Ovary (tissue), 3 donors: Measurements from ENCODE around the gene ATP7B.

Source experiments
- EP300 ChIP-seq: sonication (generic); formaldehyde crosslinking; IDR thresholded peaks from one replicate; pipeline ENCODE4 v1.6.1; 2017; ENCODE audit warnings: antibody characterized with exemption
- POLR2A ChIP-seq: fragments of 450-650 bp; IDR thresholded peaks from one replicate; pipeline ENCODE4 v1.6.1; 2017; ENCODE audit warnings: antibody characterized with exemption, mild to moderate bottlenecking, moderate library complexity
- TF ChIP-seq, protein P1 (sequence below), 3 donors: fragments of 450-650 bp in 2 of 3; fragments of 200-600 bp in 1 of 3; IDR thresholded peaks; one replicate each; pipeline versions ENCODE4 v1.5.1 to v1.8.0; 2016 to 2022; ENCODE audit warnings: antibody characterized with exemption in 3 of 3, mild to moderate bottlenecking in 1 of 3
- donor health status: DM: no; HTN: no; CAD: no.

DNA sequence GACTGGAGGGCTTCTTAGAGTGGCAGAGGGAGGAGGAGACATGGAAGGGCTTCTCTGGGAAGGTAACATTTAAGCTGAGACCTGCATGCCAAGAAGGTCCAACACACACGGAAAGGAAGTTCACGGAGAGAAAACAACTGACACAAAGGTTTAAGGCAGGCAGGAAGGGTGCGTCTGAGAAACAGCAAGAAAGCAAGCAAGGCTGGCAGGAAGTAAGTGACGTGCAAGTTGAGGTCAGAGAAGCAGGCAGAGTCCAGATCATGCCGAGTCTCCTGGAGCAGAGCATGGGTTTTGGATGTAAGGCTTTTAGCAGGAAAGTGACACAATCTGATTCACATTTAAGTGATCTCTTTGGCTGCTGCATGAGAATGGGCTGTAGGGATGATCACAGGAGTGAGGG is 60.5 kb downstream of the ATP7B start:
- TF ChIP-seq, protein P1, sequence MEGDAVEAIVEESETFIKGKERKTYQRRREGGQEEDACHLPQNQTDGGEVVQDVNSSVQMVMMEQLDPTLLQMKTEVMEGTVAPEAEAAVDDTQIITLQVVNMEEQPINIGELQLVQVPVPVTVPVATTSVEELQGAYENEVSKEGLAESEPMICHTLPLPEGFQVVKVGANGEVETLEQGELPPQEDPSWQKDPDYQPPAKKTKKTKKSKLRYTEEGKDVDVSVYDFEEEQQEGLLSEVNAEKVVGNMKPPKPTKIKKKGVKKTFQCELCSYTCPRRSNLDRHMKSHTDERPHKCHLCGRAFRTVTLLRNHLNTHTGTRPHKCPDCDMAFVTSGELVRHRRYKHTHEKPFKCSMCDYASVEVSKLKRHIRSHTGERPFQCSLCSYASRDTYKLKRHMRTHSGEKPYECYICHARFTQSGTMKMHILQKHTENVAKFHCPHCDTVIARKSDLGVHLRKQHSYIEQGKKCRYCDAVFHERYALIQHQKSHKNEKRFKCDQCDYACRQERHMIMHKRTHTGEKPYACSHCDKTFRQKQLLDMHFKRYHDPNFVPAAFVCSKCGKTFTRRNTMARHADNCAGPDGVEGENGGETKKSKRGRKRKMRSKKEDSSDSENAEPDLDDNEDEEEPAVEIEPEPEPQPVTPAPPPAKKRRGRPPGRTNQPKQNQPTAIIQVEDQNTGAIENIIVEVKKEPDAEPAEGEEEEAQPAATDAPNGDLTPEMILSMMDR (IDR thresholded peaks at IDR 0.05): no peak
- TF ChIP-seq EP300 (no peak), POLR2A (no peak)
